ENCODE measurements around the gene INSYN2B.
"Not testable (repeated sequence)": the region's sequence is repeated elsewhere in the genome, so short reads cannot be mapped to it uniquely, and the experiment has no call there.

The INSYN2B gene

DNA sequence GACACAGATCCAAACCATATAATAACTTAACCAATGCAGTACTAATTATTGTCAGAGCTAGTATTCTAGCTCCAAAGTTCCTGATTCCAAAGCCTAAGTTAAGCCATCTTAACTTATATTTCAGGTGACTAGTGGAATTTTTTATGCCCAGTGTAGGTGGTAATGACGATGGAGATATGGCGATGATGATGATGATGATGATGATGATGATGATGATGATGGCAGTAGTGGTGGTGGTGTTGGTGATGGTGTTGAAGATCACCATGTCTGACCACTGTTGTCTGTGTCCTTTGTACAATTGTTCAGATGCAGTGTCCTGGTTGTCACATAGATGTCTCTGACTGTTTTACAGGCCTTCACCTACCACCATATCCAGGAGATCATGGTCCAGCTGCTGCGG lies 139.9 kb downstream of the INSYN2B start:
- no peak for DNase-seq

DNA sequence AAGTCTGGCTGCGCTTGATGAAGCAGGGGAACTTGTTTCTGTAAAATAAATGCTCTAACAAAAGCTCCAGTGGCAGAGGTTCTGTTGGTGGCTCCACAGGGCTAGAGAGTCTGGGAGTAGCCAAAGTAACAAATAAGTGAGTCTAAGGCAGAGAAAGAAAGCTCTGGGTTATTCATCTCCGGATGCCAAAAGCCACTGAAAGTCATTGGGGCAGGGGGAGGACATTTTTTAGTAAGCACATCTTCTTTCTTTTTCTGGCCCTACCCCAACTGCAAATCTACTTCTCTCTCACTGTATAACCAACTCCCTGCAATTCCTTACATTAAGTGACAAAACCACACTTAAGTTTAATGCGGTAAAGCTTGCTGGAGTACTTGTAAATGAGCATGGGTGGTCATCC lies 141.6 kb downstream of the INSYN2B start:
- DNase-seq = no peak

DNA sequence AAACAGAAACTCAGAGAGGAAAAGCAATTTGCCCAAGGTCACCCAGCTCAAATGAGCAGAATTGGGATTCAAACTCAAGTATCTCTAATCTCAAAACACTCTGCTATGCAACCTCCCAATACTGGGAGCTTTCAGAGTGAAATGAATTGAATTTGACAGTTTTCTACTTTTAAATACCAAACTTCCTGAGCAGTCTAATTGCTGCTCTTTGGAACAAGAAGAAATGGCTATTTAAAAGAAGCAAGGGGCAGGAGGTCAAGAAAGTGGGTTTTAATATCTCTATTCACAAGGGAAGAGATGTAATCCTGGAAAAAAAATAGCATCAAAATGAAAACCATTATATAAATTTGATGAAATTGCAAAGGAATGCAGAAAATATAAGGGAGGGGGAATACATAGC lies 142.6 kb downstream of the INSYN2B start:
- DNase-seq = no peak

DNA sequence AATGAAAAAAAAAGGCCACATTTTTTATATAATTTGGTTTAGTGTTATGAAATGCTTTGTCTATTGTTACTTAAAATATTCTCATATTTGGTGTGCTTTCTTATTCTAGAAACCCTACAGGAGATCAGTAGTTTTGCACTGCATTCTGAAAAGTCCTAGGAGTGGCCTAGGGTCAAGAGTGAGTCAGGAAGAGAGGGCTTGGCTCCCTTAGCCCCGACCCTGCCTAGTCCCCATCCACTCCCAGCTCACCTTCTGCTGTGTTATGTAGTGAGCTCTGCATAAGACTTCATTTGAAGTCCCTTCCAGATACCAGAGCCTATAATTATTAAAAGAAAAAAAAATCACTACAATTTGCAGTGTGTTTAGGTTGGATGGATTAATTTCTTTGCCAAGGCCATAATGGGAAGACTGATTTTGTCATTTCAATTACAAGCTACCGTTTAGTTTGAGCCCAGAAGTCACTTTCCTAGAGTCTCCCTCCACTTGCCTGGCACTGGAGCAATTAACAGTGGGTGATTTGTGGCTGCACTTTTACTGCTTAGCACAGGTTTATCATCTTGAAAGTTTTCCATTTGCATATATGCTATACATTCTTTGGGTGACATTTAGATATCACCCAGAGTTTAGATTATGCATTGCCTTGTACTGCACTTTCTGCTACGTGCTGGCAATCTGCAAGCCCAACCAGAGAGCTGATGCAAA lies 143.3 kb downstream of the INSYN2B start:
- no peak for DNase-seq

DNA sequence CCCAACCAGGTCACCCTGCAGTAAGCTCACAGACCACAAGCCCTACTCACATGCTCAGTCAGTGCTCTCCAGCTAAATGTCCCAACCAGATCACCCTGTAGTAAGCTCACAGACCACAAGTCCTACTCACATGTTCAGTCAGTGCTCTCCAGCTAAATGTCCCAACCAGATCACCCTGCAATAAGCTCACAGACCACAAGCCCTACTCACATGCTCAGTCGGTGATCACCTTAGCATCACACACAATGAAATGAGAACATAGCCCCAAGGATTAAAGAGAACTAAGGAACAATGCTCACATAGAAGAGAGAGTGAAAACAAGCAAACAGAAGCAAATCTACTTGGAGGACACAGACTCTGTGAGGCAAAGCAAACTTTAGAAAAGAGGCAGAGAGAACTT lies 145.8 kb downstream of the INSYN2B start:
- DNase-seq = not testable (repeated sequence)

DNA sequence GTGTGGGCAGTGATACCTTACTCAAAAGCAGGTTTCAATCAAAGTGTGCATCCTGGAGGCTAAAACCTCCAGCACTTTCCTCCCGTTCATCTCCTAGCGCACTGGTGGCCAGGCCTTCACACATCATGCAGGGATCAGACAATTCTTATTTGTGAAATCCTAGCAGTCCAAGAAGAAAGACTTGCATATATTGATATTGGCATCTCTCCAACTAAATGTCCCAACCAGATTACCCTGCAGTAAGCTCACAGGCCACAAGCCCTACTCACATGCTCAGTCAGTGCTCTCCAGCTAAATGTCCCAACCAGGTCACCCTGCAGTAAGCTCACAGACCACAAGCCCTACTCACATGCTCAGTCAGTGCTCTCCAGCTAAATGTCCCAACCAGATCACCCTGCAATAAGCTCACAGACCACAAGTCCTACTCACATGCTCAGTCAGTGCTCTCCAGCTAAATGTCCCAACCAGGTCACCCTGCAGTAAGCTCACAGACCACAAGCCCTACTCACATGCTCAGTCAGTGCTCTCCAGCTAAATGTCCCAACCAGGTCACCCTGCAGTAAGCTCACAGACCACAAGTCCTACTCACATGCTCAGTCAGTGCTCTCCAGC lies 146.5 kb downstream of the INSYN2B start:
- DNase-seq = not testable (repeated sequence)

DNA sequence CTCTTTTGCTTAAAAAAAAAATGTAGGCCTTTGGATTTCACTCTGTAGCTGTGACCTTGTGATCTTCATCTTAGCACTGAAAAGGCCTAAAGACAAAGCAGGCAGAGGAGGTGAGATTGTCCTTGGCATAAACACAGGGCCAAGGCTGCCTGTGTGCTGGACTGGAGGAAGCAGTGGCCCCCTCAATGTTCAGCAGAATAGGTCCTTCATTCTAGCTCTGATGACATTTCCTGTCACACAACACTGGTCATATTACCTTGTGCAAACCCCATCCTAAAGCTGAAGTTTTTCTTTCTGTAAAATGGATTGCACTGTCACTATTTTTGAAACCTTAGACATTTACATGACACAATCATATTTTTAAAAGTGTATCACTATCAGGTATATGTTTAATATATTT lies 147.4 kb downstream of the INSYN2B start:
- DNase-seq = no peak

DNA sequence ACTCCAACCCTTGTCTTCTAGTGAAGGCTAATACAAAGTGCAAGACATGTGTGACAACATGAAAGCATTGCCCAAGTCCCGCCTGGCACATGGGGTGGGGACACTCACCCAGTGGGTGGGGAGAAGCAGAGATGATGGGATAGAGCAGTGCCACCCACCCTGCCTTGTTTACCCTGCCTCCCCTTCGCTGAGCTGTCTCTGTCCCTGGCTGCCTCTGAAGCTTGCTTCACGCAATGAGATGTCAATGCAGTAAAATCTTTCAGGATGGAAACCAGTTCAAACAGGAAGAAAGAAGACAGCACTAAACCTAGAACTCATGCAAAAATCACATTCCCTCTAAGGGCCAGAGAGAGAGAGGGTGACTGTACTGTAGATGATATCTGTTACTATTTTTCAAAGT lies 148.0 kb downstream of the INSYN2B start:
- no peak for DNase-seq

DNA sequence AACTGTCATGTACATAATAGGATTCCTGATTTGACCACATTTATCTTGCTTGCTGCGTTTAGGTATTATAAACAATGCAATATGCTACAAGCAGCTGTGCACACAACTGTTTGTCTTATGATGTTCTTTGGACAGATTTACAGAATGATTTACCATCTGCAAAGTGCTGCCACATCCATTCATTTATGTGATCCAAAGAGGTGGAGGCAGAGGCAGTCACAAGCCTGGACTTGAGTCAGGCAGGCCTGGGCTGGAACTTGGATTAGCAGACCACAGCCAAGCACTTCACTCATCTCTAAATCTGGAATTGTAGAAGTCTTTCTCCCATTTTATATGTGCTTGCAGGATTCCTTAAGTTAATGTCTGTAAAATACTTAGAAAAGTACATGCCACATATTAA lies 149.0 kb downstream of the INSYN2B start:
- DNase-seq = peak; percentile 48

DNA sequence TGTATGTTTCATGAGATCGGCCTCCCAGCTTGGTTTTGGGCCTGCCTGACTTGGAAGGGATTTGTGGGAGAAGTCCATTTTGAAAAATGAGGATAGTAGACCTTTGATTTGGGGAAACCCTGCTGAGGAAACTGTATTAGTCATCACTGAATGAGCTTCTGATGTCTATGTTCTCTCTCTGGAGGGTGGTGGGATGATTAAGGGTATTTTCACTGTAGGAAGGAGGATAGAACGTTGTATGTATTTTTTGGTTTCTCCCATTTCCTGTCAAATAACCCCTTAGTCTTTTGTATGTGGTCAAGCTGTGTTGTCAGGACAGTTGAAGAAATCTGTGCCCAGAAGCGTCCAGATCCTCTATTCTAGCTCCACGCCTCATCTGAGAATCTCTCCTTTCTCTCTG lies 151.9 kb downstream of the INSYN2B start:
- DNase-seq = no peak

DNA sequence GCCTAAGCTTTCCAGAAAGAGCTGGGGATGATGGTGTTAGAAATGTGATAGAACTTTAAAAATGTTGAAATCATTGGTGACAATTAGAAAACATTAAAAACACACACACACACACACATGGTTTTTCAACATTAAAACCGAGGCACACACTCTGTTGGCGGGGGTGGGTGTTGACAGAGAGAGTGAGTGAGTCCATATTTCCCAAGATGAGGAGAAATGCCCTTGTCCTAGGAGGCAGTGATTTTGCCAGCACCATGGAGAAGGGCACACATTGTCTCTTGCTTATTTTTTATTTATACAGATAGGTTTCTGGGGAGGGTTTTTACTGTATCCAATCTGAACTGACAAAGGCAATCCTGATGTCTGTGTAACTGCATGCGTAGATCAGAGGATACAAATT lies 152.5 kb downstream of the INSYN2B start:
- no peak for DNase-seq

DNA sequence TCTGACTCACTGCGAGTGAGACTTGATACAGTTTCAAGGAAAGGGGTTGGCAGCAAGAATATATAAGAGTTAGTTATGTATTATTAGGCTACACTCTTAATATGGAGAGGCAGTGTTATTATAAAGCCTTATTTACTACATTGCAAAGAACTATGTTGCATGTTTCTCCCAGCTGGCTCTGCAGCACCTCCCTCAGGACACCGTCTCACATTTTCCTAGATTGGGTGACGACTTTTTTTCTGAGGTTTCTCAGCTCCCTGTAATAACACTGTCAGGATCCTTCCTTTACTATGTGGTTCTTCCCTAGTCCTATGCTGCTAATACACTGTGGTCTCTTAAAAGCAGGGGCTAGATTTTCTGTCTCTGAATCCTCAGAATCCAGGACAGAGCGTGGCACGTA lies 153.7 kb downstream of the INSYN2B start:
- DNase-seq = no peak

DNA sequence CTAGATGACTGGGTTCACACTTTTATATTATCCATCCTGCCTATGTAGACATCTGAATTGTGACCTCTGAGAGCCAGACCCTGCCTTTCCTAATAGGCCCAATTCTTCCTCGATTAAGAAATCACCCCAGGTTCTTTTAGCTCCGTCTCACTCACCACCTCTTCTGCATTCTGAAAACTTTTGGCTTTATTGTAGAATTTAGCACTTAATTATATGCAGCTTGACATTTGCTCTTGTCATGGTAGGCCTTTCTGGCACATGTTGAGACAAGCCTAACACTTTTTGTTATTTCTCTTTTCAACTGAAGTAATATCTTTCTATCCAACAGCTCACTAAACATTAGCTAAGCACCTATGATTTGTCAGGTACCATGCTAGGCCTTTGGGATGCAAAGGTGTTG lies 163.3 kb downstream of the INSYN2B start:
- no peak for DNase-seq

DNA sequence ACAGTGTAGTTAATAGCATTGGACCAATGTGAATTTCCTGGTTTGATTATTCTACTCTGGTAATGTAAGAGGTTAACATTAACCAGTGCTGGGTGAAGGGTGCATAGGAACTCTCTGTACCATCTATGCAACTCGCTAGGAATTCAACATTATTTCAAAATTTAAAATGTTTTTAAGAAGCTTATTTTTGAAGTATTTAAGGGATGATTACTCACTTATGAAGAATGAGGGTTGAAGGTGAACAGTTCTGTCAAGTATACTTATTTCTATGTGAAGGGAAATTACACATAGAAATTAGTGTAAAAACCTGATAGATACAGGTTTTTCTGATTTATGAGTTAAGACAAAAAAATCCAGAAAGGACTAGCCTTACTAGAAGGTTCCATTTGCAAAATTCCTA lies 165.8 kb downstream of the INSYN2B start:
- DNase-seq = no peak

All from NCI-H345 (cell line).